T-helper 1 cell treated with Interleukin-12 subunit alpha and Interleukin-12 subunit beta and Interleukin-4 antibody, amounts not matched to agents 30 μg/mL and 1 μg/mL, for 36 hours (primary cell): ENCODE measurements around the gene PARD3B.

Experiments used
- H3K27ac Mint-ChIP-seq: one replicate; pipeline ENCODE4 v1.8.0; 2021; ENCODE audit warnings: mild to moderate bottlenecking, mixed read lengths
- H3K27me3 Mint-ChIP-seq: one replicate; pipeline ENCODE4 v1.8.0; 2021; ENCODE audit warnings: low read depth, mixed read lengths
- H3K36me3 Mint-ChIP-seq: one replicate; pipeline ENCODE4 v1.8.0; 2021; ENCODE audit warnings: low read depth, mixed read lengths
- H3K4me1 Mint-ChIP-seq: one replicate; pipeline ENCODE4 v1.8.0; 2021; ENCODE audit warnings: low read depth, mixed read lengths
- H3K4me3 Mint-ChIP-seq: one replicate; pipeline ENCODE4 v1.8.0; 2021; ENCODE audit warnings: mild to moderate bottlenecking, moderate library complexity, mixed read lengths
- H3K9me3 Mint-ChIP-seq: one replicate; pipeline ENCODE4 v1.8.0; 2021; ENCODE audit warnings: mixed read lengths

PARD3B gene

GRCh38 chr2:205520311-205520710 is 975.0 kb downstream of the PARD3B start:
- Mint-ChIP-seq H3K36me3 (no peaks in the 10 kb centered on the region), H3K4me3 (no peak overlapping the region), H3K9me3 (peaks cover 4% of the 10 kb centered on the region), H3K27ac (no peak overlapping the region), H3K27me3 (peaks cover 8% of the 10 kb centered on the region), H3K4me1 (no peaks in the 10 kb centered on the region)

- no peak overlapping the region for H3K27ac Mint-ChIP-seq
- H3K36me3 Mint-ChIP-seq: no peaks in the 10 kb centered on the region
- H3K27me3 Mint-ChIP-seq: peaks cover 8% of the 10 kb centered on the region
- H3K4me1 Mint-ChIP-seq: peaks cover 4% of the 10 kb centered on the region
- H3K4me3 Mint-ChIP-seq: no peak overlapping the region
- no peaks in the 10 kb centered on the region for H3K9me3 Mint-ChIP-seq
Measured at GRCh38 chr2:205524656-205525055, 979.4 kb downstream of the PARD3B start.

GRCh38 chr2:205527801-205528200 is 982.5 kb downstream of the PARD3B start:
- Mint-ChIP-seq H3K4me3 (no peak overlapping the region), H3K4me1 (peaks cover 4% of the 10 kb centered on the region), H3K36me3 (no peaks in the 10 kb centered on the region)

GRCh38 chr2:205531072-205531471 is 985.8 kb downstream of the PARD3B start:
- Mint-ChIP-seq H3K4me1 (peaks cover 4% of the 10 kb centered on the region), H3K4me3 (no peak overlapping the region)

More at GRCh38 chr2:205527801-205528200, 982.5 kb downstream of the PARD3B start:
- Mint-ChIP-seq H3K9me3 (no peaks in the 10 kb centered on the region), H3K27me3 (peaks cover 8% of the 10 kb centered on the region), H3K27ac (no peak overlapping the region)

GRCh38 chr2:205531489-205532148 is 986.3 kb downstream of the PARD3B start:
- peaks cover 4% of the 10 kb centered on the region for H3K4me1 Mint-ChIP-seq
- H3K27ac Mint-ChIP-seq: no peak overlapping the region
- H3K27me3 Mint-ChIP-seq: no peaks in the 10 kb centered on the region
- no peaks in the 10 kb centered on the region for H3K36me3 Mint-ChIP-seq
- no peaks in the 10 kb centered on the region for H3K9me3 Mint-ChIP-seq
- no peak overlapping the region for H3K4me3 Mint-ChIP-seq

More at GRCh38 chr2:205531072-205531471, 985.8 kb downstream of the PARD3B start:
- Mint-ChIP-seq H3K9me3 (no peaks in the 10 kb centered on the region), H3K27ac (no peak overlapping the region), H3K27me3 (no peaks in the 10 kb centered on the region), H3K36me3 (no peaks in the 10 kb centered on the region)

GRCh38 chr2:205535001-205535400 is 989.7 kb downstream of the PARD3B start:
- Mint-ChIP-seq H3K4me1 (peaks cover 2% of the 10 kb centered on the region), H3K27me3 (no peaks in the 10 kb centered on the region), H3K36me3 (no peaks in the 10 kb centered on the region), H3K9me3 (no peaks in the 10 kb centered on the region), H3K27ac (no peak overlapping the region), H3K4me3 (no peak overlapping the region)

GRCh38 chr2:205539603-205540002 is 994.3 kb downstream of the PARD3B start:
- Mint-ChIP-seq H3K36me3 (no peaks in the 10 kb centered on the region), H3K4me1 (peaks cover 5% of the 10 kb centered on the region), H3K4me3 (no peak overlapping the region), H3K9me3 (no peaks in the 10 kb centered on the region), H3K27ac (no peak overlapping the region), H3K27me3 (no peaks in the 10 kb centered on the region)

- Mint-ChIP-seq H3K36me3 (no peaks in the 10 kb centered on the region), H3K27me3 (no peaks in the 10 kb centered on the region), H3K4me3 (no peak overlapping the region), H3K27ac (no peak overlapping the region), H3K4me1 (peaks cover 5% of the 10 kb centered on the region), H3K9me3 (no peaks in the 10 kb centered on the region)
Measured at GRCh38 chr2:205540036-205540435, 994.8 kb downstream of the PARD3B start.

GRCh38 chr2:205543262-205543843 is 998.1 kb downstream of the PARD3B start:
- Mint-ChIP-seq H3K4me3 (no peak overlapping the region), H3K27ac (no peak overlapping the region), H3K4me1 (peaks cover 5% of the 10 kb centered on the region), H3K36me3 (no peaks in the 10 kb centered on the region), H3K9me3 (no peaks in the 10 kb centered on the region), H3K27me3 (peaks cover 3% of the 10 kb centered on the region)

- H3K4me3 Mint-ChIP-seq: no peak overlapping the region
- no peaks in the 10 kb centered on the region for H3K36me3 Mint-ChIP-seq
- H3K27ac Mint-ChIP-seq: no peak overlapping the region
- H3K4me1 Mint-ChIP-seq: peaks cover 5% of the 10 kb centered on the region
- peaks cover 3% of the 10 kb centered on the region for H3K27me3 Mint-ChIP-seq
- H3K9me3 Mint-ChIP-seq: no peaks in the 10 kb centered on the region
Measured at GRCh38 chr2:205543937-205544702, 998.8 kb downstream of the PARD3B start.

- Mint-ChIP-seq H3K4me3 (no peak overlapping the region), H3K27me3 (peaks cover 7% of the 10 kb centered on the region), H3K36me3 (no peaks in the 10 kb centered on the region), H3K27ac (no peak overlapping the region), H3K9me3 (no peaks in the 10 kb centered on the region), H3K4me1 (peaks cover 2% of the 10 kb centered on the region)
Measured at GRCh38 chr2:205545971-205546816, 1000.9 kb downstream of the PARD3B start.

GRCh38 chr2:205555566-205556230 is 1010.4 kb downstream of the PARD3B start:
- no peak overlapping the region for H3K27ac Mint-ChIP-seq
- no peaks in the 10 kb centered on the region for H3K4me1 Mint-ChIP-seq
- no peaks in the 10 kb centered on the region for H3K36me3 Mint-ChIP-seq
- H3K9me3 Mint-ChIP-seq: no peaks in the 10 kb centered on the region
- no peak overlapping the region for H3K4me3 Mint-ChIP-seq
- no peaks in the 10 kb centered on the region for H3K27me3 Mint-ChIP-seq

- Mint-ChIP-seq H3K27ac (no peak overlapping the region), H3K36me3 (no peaks in the 10 kb centered on the region), H3K4me3 (no peak overlapping the region), H3K9me3 (no peaks in the 10 kb centered on the region), H3K4me1 (no peaks in the 10 kb centered on the region), H3K27me3 (no peaks in the 10 kb centered on the region)
Measured at GRCh38 chr2:205556357-205556756, 1011.1 kb downstream of the PARD3B start.
